GM12872 (cell line): Measurements from ENCODE around the gene EOMES.

Experiments
- TF ChIP-seq, protein P1 (sequence below): IDR thresholded peaks from 3 replicates; pipeline ENCODE4 v1.5.1; 2011; ENCODE audit warnings: low read depth, mild to moderate bottlenecking, low read length, moderate library complexity; ENCODE audit not compliant: insufficient read depth

The EOMES gene

DNA sequence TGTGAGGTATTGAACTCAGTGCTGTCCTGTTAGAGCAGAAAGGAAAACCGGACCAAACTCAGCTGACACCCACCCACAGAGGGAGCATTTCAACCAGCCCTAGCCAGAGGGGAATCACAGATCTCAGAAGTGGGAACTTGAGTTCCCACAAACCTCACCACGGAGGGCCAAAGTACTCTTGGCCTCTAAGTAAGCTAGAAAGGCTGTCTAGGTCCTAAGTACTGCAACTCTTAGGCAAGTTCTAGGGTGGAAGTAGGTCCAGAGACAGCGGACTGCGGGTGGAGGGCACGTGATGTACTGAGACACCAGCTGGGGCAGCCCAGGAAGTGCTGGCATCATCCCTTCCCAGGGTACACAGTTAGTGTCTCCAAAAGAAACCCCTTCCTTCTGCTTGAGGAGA is 34.1 kb downstream of the EOMES start:
- TF ChIP-seq, protein P1, sequence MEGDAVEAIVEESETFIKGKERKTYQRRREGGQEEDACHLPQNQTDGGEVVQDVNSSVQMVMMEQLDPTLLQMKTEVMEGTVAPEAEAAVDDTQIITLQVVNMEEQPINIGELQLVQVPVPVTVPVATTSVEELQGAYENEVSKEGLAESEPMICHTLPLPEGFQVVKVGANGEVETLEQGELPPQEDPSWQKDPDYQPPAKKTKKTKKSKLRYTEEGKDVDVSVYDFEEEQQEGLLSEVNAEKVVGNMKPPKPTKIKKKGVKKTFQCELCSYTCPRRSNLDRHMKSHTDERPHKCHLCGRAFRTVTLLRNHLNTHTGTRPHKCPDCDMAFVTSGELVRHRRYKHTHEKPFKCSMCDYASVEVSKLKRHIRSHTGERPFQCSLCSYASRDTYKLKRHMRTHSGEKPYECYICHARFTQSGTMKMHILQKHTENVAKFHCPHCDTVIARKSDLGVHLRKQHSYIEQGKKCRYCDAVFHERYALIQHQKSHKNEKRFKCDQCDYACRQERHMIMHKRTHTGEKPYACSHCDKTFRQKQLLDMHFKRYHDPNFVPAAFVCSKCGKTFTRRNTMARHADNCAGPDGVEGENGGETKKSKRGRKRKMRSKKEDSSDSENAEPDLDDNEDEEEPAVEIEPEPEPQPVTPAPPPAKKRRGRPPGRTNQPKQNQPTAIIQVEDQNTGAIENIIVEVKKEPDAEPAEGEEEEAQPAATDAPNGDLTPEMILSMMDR = no peak

DNA sequence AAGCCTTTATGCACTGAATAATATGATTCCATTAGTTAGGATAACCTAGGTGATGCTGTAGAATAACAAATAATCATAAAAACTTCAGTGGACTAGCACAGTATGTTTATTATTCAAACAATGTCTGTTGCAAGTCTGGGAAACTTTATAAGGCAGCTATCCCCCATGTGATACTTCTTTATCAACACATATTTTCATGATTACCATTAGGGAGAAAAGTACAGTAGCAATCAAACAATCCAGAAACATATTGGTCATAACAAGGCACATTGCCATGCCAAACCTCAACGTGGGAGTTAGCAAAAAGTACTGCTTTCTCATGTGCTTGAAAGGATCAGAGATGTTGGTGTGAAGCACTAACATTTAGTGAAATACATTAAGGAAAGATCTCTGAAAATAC is 35.5 kb downstream of the EOMES start:
- TF ChIP-seq, protein P1 = no peak

DNA sequence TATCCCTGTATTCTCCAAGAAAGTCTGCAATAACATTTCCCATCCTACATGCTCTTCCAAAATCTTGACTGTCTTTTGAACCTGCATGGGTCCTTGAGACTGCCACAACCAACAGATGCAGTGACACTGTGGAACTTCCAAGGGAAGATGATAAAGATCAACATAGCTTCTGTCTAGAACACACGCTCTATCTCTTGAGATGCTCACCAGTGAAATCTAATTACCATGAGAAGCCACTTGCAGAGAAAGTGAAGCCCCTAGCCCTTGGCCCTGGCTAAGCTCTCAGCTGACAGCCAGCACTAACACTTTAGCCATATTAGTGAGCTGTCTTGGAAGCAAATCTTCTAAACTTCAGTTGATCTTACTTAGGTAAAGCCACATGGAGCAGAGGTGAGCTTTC is 36.6 kb downstream of the EOMES start:
- TF ChIP-seq, protein P1 = no peak

DNA sequence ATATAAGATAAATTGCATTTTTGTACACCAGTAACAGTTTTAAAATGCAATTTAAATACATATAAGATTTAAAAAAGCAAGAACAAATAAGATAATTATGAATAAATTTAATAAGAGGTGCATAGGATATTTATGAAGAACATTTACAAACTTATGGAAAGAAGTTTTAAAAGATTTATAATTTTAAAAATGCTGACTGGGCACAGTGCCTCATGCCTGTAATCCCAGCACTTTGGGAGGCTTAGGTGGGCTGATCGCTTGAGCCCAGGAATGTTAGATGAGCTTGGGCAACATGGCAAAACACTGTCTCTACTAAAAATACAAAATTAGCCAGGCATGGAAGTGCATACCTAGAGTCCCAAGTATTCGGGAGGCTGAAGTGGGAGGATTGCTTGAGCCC is 37.8 kb downstream of the EOMES start:
- TF ChIP-seq, protein P1 = no peak

DNA sequence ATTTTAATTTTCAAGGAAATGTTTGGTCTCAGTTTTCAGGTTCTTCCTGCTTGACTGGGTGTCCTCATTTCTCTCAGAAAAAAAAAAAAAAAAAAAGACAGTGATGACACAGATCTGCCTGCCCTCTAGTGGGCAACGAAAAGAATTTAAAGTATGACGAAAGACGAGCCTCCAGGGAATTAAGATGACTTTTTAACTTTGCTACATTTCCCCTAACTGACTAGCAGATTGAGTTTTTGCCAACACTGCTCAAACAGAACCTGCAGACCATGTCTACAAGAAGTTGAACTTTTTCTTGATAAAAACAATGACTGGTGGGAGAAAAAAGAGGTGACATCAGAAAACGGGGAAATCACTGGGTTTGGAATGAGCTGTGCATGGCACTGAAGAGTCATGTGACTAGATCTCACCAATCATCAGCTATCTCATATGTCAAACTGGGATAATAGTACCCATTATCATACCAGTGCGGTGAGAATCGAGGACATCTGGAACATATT is 40.8 kb downstream of the EOMES start:
- TF ChIP-seq, protein P1 = peak; percentile 62

DNA sequence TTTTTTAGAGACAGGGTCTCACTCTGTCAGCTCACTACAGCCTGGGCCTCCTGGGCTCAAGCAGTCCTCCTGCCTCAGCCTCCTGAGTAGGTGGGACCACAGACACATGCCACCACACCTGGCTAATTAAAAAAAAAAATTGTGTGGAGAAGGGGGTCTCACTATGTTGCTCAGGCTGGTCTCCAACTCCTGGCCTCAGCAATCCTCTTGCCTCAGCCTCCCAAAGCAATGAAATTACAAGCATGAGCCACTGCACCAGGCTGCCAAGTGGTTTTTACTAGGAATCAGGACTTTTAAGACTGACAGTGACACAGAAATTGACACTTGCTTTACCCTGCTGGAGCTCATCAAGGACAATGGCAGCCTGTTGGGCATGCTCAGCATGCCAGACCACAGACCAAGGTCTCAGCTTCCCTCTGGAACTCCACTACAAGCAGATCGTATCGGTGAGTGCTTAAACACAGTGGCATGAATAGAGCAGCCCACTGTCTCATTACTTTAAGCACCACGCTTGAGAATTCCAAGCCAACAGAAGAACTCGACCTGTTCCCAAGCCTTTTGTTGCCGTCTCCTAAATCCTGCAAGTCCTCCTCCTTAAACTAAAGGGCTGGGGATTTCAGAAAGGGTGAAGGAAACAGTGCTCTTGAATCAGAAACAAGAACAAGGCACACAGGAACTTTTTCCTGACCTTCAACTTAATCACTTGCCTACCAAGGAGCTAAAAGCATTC is 41.4 kb downstream of the EOMES start:
- TF ChIP-seq, protein P1 = no peak

DNA sequence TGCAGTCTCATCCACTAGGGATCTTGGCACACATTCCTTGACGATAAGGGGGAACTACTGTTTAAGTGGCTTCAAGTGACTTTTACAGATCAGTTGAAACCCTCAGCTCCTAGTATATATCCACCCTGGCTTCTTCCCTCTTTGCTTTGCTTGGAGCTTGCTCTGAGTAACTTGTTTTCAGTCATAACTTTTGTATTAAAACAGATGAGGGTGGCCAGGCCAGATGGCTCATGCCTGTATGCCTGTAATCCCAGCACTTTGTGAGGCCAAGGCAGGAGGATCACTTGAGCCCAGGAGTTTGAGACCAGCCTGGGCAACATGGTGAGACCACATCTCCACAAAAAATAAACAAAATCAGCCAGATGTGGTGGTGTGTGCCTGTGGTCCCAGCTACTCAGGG is 42.4 kb downstream of the EOMES start:
- TF ChIP-seq, protein P1 = no peak
